Heart right ventricle (tissue), 16 donors: Measurements from ENCODE around the gene OGDHL. TPM values are rescaled to one million over a fixed set of nuclear protein-coding genes. Genes with fewer than 3 reads are reported as not detected.

ENCODE experiments used
- ATAC-seq, 8 donors: fragments of 200-7000 bp; cut with Tn5 transposase; one replicate each; pipeline ENCODE4 v1.9.1; 2020; ENCODE audit warnings: mild to moderate bottlenecking in 8 of 8, moderate library complexity in 8 of 8, moderate number of reproducible peaks in 1 of 8
- DNase-seq, 2 donors: peaks; one replicate each; pipeline ENCODE4 v3.0.0-alpha.2; 2020
- H3K27ac ChIP-seq, 10 donors: fragments of 200-600 bp; sonication (generic) in 2 of 10; one replicate each; pipeline versions ENCODE4 v1.5.0 to v1.8.0; 2020 to 2022; ENCODE audit warnings: mild to moderate bottlenecking in 3 of 10
- H3K27me3 ChIP-seq, 7 donors: fragments of 200-600 bp; one replicate each; pipeline ENCODE4 v1.8.0; 2021 to 2022; ENCODE audit warnings: mild to moderate bottlenecking in 2 of 7
- H3K36me3 ChIP-seq, 9 donors: fragments of 200-600 bp; sonication (generic) in 1 of 9; one replicate each; pipeline versions ENCODE4 v1.5.0 to v1.8.0; 2020 to 2022; ENCODE audit warnings: mild to moderate bottlenecking in 2 of 9
- H3K4me1 ChIP-seq, 9 donors: fragments of 200-600 bp; sonication (generic) in 1 of 9; one replicate each; pipeline versions ENCODE4 v1.5.0 to v1.8.0; 2020 to 2022; ENCODE audit warnings: mild to moderate bottlenecking in 4 of 9
- H3K4me3 ChIP-seq, 10 donors: fragments of 200-600 bp; sonication (generic) in 2 of 10; one replicate each; pipeline versions ENCODE4 v1.5.0 to v1.8.0; 2020 to 2022; ENCODE audit warnings: mild to moderate bottlenecking in 7 of 10, moderate library complexity in 2 of 10
- H3K9me3 ChIP-seq, 11 donors: fragments of 200-600 bp in 10 of 11; sonication (generic) in 2 of 11; one replicate each; pipeline versions ENCODE4 v1.5.0 to v1.8.0; 2013 to 2022; ENCODE audit warnings: mild to moderate bottlenecking in 2 of 11, control low read depth in 1 of 11, moderate library complexity in 1 of 11
- WGBS, 2 donors: extraction: QIAGEN DNeasy Blood & Tissue Kit; methylation state at CpG; one replicate each; pipeline ENCODE4 v1.1.7; 2013; ENCODE audit warnings: inconsistent platforms in 1 of 2; 5-methylcytosine and 5-hydroxymethylcytosine counted together
- intact Hi-C, 10 donors: fragments of 100-400 bp; cut with DNase I; formaldehyde crosslinking; loops; one replicate each; pipeline versions ENCODE4 v1.11.1 to v1.14.2; 2022
- polyA plus RNA-seq, 2 donors: library from polyadenylated mRNA; stranded (reverse); fragments of 200-250 nt; gene quantifications; one replicate each; pipeline ENCODE4 v1.2.3, GENCODE V29; 2013
- total RNA-seq, 10 donors: library from RNA; stranded (reverse); fragmentation: NEBNext Ultra II Directional in 3 of 10; extraction: Animal tissue kit (Norgen Biotek cat#: 25700) in 3 of 10; gene quantifications; one replicate each; pipeline versions ENCODE4 v1.2.1 to v1.2.4, GENCODE V29; 2021 to 2023
- TF ChIP-seq, protein P1 (sequence below), 9 donors: fragments of 200-600 bp; sonication (generic) in 2 of 9; IDR thresholded peaks; one replicate each; pipeline versions ENCODE4 v1.5.0 to v1.8.0; 2021 to 2022; ENCODE audit warnings: antibody characterized with exemption in 9 of 9, mild to moderate bottlenecking in 5 of 9, moderate library complexity in 1 of 9
- donor health status: Arrhythmogenic right ventricular cardiomyopathy.
- donor health status: ischemic (EF 13 %, LVEDD 7.1; RV severe dilation, severe dysfunction).
- donor health status: healthy with polysubstance abuse.
- donor health status: DM: no; HTN: yes; CAD: no.
- donor health status: DM: no; HTN: no; CAD: no.
- donor health status: ischemic (EF 25% LVEDD 6.9; RV normal size, moderate dysfunction).
- donor health status: ischemic (EF 25% LVEDD 5.7; RV mildly dilated, moderate dysfunction).
- donor health status: healthy.
- donor health status: DM: yes; HTN: yes; CAD: no.
- donor health status: Ischemic cardiomyopathy.
- donor health status: ischemic (EF 35%, LVEDD 5.7; RV mildly dilated, moderate dysfunction).
- donor health status: nonischemic (EF 11% LVEDD 7.7; RV severe dilation, severe dysfunction).
- donor health status: DM: yes; HTN: yes; CAD: no.
- donor health status: PGD.
- donor health status: ischemic (EF 29% LVEDD 5.4; RV normal size, mild dysfunction).
- donor health status: nonischemic (EF 23%, LVEDD 6.1; RV moderate dilation, normal function).

Gene OGDHL
- total and polyA plus RNA-seq, 12 donors: 0.07 to 11.4 (median 2.4) TPM

DNA sequence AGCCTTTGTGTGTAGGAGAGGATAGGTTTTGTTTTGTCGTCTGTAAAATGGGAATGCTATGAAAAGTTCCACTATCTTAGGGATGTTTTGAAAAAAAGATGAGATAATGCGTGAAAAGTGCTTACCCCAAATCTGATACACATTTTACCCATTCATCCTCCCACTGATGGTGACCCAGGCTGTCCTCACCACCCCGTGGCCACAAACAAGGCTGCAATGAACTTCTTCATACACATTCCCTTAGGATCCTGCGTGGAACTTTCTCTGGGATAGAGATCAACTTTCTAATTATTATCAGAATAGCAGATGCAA, 399 bp upstream of the OGDHL start:
- WGBS, 2 donors: 35 to 37% methylated on average over 4 of the region's 4 CpGs
- Histone ChIP-seq H3K9me3 (peaks cover 0 to 12% (median 5%) of the 10 kb centered on the region in 11 donors), H3K36me3 (no peaks in the 10 kb centered on the region), H3K27me3 (peaks cover 0 to 67% (median 56%) of the 10 kb centered on the region in 7 donors), H3K4me1 (peaks cover 0 to 10% (median 0%) of the 10 kb centered on the region in 9 donors), H3K4me3 (peak overlapping the region in 9 of 10 donors; percentile 45 to 65 (median 57)), H3K27ac (no peak overlapping the region)
- no peak for DNase-seq
- TF ChIP-seq, protein P1, sequence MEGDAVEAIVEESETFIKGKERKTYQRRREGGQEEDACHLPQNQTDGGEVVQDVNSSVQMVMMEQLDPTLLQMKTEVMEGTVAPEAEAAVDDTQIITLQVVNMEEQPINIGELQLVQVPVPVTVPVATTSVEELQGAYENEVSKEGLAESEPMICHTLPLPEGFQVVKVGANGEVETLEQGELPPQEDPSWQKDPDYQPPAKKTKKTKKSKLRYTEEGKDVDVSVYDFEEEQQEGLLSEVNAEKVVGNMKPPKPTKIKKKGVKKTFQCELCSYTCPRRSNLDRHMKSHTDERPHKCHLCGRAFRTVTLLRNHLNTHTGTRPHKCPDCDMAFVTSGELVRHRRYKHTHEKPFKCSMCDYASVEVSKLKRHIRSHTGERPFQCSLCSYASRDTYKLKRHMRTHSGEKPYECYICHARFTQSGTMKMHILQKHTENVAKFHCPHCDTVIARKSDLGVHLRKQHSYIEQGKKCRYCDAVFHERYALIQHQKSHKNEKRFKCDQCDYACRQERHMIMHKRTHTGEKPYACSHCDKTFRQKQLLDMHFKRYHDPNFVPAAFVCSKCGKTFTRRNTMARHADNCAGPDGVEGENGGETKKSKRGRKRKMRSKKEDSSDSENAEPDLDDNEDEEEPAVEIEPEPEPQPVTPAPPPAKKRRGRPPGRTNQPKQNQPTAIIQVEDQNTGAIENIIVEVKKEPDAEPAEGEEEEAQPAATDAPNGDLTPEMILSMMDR (IDR thresholded peaks at IDR 0.05): no peak
- intact Hi-C loops: no loop called here
- no peak for ATAC-seq

DNA sequence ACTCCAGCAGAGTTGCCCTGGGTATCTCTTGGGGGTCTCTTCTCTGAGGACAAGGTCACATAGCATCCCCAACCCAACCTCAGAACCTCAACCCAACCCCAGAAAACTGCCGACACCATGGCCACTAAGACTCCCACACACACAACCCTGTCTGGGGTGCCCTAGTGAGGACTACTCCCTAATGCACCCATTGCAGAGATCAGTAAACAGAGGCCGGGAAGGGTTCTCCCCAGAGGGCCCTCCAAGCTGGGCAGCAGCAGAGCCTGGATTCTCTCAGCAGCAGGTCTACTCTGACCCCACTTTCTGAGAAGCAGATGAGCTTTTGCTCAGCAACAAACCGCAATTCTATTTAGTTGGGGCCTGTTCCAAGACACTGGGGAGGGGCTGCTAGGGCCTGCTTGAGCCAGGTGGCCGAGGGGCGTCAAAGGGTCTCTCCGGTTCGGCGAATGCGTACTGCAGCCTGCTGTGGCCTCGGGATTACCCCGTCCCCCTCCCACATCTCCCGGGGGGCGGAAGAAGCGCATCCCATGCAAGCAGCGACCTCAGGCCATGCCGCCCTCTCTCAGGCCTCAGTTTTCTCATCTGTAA, 828 bp downstream of the OGDHL start:
- WGBS, 2 donors: 21 to 23% methylated on average over 16 of the region's 16 CpGs
- peaks cover 0 to 55% (median 44%) of the 10 kb centered on the region in 7 donors for H3K27me3 ChIP-seq
- H3K4me3 ChIP-seq: peak overlapping the region in 8 of 10 donors; percentile 53 to 65 (median 58)
- intact Hi-C loops: no loop called here
- ATAC-seq: no peak
- peaks cover 0 to 10% (median 0%) of the 10 kb centered on the region in 9 donors for H3K4me1 ChIP-seq
- DNase-seq: no peak
- no peak overlapping the region for H3K27ac ChIP-seq
- peaks cover 0 to 4% (median 0%) of the 10 kb centered on the region in 11 donors for H3K9me3 ChIP-seq
- TF ChIP-seq, protein P1 (IDR thresholded peaks at IDR 0.05): no peak
- no peaks in the 10 kb centered on the region for H3K36me3 ChIP-seq

DNA sequence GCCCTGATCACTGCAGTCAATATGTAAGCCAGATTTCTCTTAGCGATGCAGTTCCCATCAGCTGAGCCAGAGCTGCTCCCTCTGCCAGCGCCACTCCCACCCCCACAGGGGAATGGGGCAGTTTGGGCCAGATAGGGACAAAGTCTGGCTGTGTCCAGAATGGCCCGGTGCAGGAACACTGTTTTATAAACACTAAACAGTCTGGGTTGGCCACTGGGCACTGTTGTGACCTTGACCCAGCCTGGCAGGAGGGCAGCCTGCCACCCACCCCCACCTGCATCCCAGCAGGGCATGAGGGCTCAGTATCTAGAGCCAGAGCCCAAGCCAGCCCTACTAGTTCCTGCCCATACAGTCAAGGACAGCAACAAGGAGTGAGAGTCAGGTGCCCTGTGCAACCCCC, 1.3 kb downstream of the OGDHL start:
- WGBS, 2 donors: 68 to 76% methylated on average over 3 of the region's 3 CpGs
- Histone ChIP-seq H3K36me3 (no peaks in the 10 kb centered on the region), H3K9me3 (no peaks in the 10 kb centered on the region), H3K27me3 (peaks cover 0 to 50% (median 39%) of the 10 kb centered on the region in 7 donors), H3K4me3 (no peak overlapping the region), H3K4me1 (peaks cover 0 to 10% (median 0%) of the 10 kb centered on the region in 9 donors), H3K27ac (no peak overlapping the region)
- no peak for DNase-seq
- intact Hi-C loops: no loop called here
- peak in 1 of 8 donors; percentile 27 for ATAC-seq
- TF ChIP-seq, protein P1 (IDR thresholded peaks at IDR 0.05): no peak

DNA sequence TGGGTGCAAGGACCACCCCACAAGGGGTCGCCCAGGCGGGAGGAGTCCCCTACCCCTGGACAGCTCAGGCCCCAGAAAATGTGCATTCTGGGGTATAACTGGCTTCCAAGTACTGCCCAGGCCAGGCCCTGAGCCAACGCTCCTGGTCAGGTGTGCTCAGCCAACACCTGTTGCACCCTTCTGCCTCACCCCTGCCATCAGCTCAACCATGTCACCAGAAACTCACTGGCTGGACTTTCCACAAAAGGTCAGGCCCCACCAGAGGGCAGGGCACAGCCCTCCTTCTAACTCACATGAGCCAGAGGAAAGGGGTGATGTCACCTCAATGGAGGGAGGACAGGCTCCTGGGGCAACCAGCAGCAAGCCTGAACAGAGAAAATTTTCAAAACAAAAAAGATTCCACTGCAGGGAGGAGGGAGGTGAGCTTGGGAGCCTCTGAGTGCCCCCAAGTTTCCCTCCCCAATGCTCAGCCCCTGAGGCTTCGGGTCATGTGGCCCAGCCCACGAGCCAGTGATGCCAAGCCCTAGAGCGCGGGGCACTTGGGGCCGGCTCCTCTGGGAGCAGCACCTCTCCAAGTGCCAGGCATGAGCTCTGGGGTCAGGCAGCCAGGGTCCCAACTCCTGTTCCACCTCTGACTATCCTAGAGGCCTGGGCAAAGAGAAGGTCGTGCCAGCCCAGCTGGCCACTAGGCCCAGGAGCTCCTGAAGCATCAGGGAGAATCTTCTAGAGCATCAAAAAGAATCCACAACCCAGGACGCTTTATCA, 2.2 kb downstream of the OGDHL start:
- no peak overlapping the region for H3K4me3 ChIP-seq
- H3K4me1 ChIP-seq: peaks cover 0 to 10% (median 0%) of the 10 kb centered on the region in 9 donors
- no peak for ATAC-seq
- no peak for DNase-seq
- no peaks in the 10 kb centered on the region for H3K36me3 ChIP-seq
- 86 to 87% methylated on average over 10 of the region's 10 CpGs for WGBS, 2 donors
- H3K9me3 ChIP-seq: no peaks in the 10 kb centered on the region
- intact Hi-C loops: no loop called here
- H3K27me3 ChIP-seq: peaks cover 0 to 43% (median 30%) of the 10 kb centered on the region in 7 donors
- TF ChIP-seq, protein P1 (IDR thresholded peaks at IDR 0.05): no peak
- H3K27ac ChIP-seq: no peak overlapping the region
